Mammary epithelial cell (primary cell): ENCODE data around the gene PLEKHO1.

Source experiments
- CTCF ChIP-seq, 2 donors: IDR thresholded peaks in 1 of 2; conservative IDR thresholded peaks in 1 of 2; 2 replicates each; pipeline ENCODE4 v1.5.1; 2011 to 2012; ENCODE audit warnings: inconsistent platforms in 2 of 2, low read length in 2 of 2, mild to moderate bottlenecking in 2 of 2, control low read depth in 1 of 2, low read depth in 1 of 2; ENCODE audit not compliant: insufficient read depth in 1 of 2; ENCODE audit errors: extremely low read depth in 1 of 2
- EZH2 ChIP-seq: IDR thresholded peaks from 2 replicates; pipeline ENCODE4 v1.6.1; 2012; ENCODE audit warnings: low read length, inconsistent platforms, borderline replicate concordance

- TF ChIP-seq CTCF (conservative IDR thresholded peaks at IDR 0.05 in 1 of 2, IDR thresholded peaks at IDR 0.05 in 1 of 2; ENCODE audit: extremely low read depth in 1 of 2, insufficient read depth in 1 of 2, low read depth in 1 of 2, low read length in 2 of 2) = no peak
- no peak for TF ChIP-seq EZH2
These were observed 3.2 kb downstream of the PLEKHO1 start for GRCh38 chr1:150152772-150153456.
